Measurements from ENCODE around the gene TMIGD1. TPM values are rescaled to one million over a fixed set of nuclear protein-coding genes. Genes with fewer than 3 reads are reported as not detected.
"Not testable (repeated sequence)": the region's sequence is repeated elsewhere in the genome, so short reads cannot be mapped to it uniquely, and the experiment has no call there.

TMIGD1 gene
- total and polyA plus RNA-seq, 4 donors: not detected

DNA sequence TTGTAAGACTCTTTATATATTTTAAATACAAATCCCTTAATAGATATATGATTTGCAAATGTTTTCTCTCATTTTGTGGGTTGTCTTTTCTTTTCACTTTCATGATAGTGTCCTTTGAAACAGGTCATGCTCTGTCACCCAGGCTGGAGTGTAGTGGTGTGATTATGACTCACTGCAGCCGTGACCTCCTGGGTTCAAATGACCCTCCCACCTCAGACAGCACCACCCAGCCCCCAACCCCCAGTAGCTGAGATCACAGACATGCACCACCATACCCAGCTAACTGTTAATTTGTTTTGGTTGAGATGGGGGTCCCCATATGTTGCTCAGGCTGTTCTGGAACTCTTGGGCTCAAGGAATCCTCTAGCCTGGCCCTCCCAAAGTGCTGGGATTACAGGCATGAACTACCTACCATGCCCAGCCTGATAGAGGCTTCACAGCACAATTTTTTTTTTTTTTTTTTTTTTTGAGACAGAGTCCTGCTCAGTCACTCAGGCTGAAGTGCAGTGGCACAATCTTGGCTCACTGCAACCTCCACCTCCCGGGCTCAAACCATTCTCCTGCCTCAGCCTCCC, 18.5 kb upstream of the TMIGD1 start:
- ATAC-seq (ENCODE audit: insufficient read depth, low FRiP score): no peak
- H3K4me3 ChIP-seq: no peak overlapping the region
- H3K36me3 ChIP-seq (ENCODE audit: control insufficient read depth in 4 of 4, insufficient read depth in 4 of 4, low read length in 4 of 4): no peaks in the 10 kb centered on the region
- no peak for TF ChIP-seq CTCF (IDR thresholded peaks at IDR 0.05; ENCODE audit: control extremely low read depth, extremely low read depth)
- H3K27ac ChIP-seq (ENCODE audit: low read depth in 1 of 2, low read length in 1 of 2): no peak overlapping the region
- no peaks in the 10 kb centered on the region for H3K27me3 ChIP-seq (ENCODE audit: control insufficient read depth in 3 of 3, insufficient read depth in 3 of 3, low read length in 2 of 3)
- no peaks in the 10 kb centered on the region for H3K9me3 ChIP-seq (ENCODE audit: control insufficient read depth in 4 of 4, insufficient read depth in 3 of 4, low read length in 3 of 4)
- DNase-seq: no peak
- no peaks in the 10 kb centered on the region for H3K4me1 ChIP-seq (ENCODE audit: control insufficient read depth in 5 of 5, insufficient read depth in 5 of 5, low read length in 5 of 5)
- H3K9ac ChIP-seq (ENCODE audit: insufficient read depth in 1 of 2, low read length in 2 of 2): no peak overlapping the region
- WGBS, 2 donors: 65 to 75% methylated on average over 2 of the region's 2 CpGs

- Histone ChIP-seq H3K4me1 (ENCODE audit: control insufficient read depth in 5 of 5, insufficient read depth in 5 of 5, low read length in 5 of 5) (peaks cover 0 to 4% (median 0%) of the 10 kb centered on the region in 5 donors), H3K9ac (ENCODE audit: insufficient read depth in 1 of 2, low read length in 2 of 2) (no peak overlapping the region), H3K4me3 (no peak overlapping the region), H3K9me3 (ENCODE audit: control insufficient read depth in 4 of 4, insufficient read depth in 3 of 4, low read length in 3 of 4) (no peaks in the 10 kb centered on the region), H3K27ac (ENCODE audit: low read depth in 1 of 2, low read length in 1 of 2) (no peak overlapping the region), H3K27me3 (ENCODE audit: control insufficient read depth in 3 of 3, insufficient read depth in 3 of 3, low read length in 2 of 3) (no peaks in the 10 kb centered on the region), H3K36me3 (ENCODE audit: control insufficient read depth in 4 of 4, insufficient read depth in 4 of 4, low read length in 4 of 4) (no peaks in the 10 kb centered on the region)
- DNase-seq (no peak), ATAC-seq (ENCODE audit: insufficient read depth, low FRiP score) (no peak)
- TF ChIP-seq CTCF (IDR thresholded peaks at IDR 0.05; ENCODE audit: control extremely low read depth, extremely low read depth): no peak
- 38 to 72% methylated on average over 2 of the region's 2 CpGs for WGBS, 2 donors
Observed at GRCh38 chr17:30351735-30352134, 17.9 kb upstream of the TMIGD1 start.

DNA sequence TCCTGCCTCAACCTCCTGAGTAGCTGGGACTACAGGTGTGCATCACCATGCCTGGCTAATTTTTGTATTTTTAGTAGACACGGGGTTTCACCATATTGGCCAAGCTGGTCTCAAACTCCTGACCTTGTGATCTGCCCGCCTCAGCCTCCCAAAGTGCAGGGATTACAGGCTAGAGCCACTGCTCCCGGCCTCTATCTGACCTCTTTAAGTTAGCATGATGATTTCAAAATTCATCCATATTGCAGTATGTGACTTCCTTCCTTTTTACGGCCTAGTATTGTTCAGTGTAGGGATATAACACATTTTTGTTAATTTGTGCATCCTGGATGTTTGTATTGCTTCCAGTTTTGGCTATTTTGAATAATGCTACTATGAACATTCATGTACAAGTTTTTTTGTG, 17.4 kb upstream of the TMIGD1 start:
- H3K27ac ChIP-seq (ENCODE audit: low read depth in 1 of 2, low read length in 1 of 2); H3K9me3 ChIP-seq (ENCODE audit: control insufficient read depth in 4 of 4, insufficient read depth in 3 of 4, low read length in 3 of 4); H3K36me3 ChIP-seq (ENCODE audit: control insufficient read depth in 4 of 4, insufficient read depth in 4 of 4, low read length in 4 of 4); H3K27me3 ChIP-seq (ENCODE audit: control insufficient read depth in 3 of 3, insufficient read depth in 3 of 3, low read length in 2 of 3); H3K9ac ChIP-seq (ENCODE audit: insufficient read depth in 1 of 2, low read length in 2 of 2); H3K4me3 ChIP-seq; DNase-seq; H3K4me1 ChIP-seq (ENCODE audit: control insufficient read depth in 5 of 5, insufficient read depth in 5 of 5, low read length in 5 of 5): not testable (repeated sequence)
- WGBS, 2 donors: 45 to 69% methylated on average over 4 of the region's 4 CpGs
- peak; percentile 53 for ATAC-seq (ENCODE audit: insufficient read depth, low FRiP score)

DNA sequence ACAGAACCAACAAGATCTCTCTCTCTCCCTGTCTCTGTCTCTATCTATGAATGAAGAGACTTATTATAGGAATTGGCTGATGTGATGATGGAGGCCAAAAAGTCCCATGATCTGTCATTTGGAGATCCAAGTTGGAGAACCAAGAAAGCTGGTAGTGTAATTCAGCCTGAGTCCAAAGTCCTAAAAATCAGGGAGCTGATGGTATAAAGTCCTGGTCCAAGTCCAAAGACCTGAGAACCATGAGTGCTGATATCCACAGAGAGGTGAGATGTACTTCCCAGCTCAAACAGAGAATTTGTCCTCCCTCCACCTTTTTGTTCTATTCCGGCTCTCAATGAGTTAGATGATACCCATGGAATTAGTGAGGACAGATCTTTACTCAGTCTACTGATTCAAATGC, 15.4 kb upstream of the TMIGD1 start:
- H3K36me3 ChIP-seq (ENCODE audit: control insufficient read depth in 4 of 4, insufficient read depth in 4 of 4, low read length in 4 of 4): no peaks in the 10 kb centered on the region
- peaks cover 0 to 11% (median 7%) of the 10 kb centered on the region in 5 donors for H3K4me1 ChIP-seq (ENCODE audit: control insufficient read depth in 5 of 5, insufficient read depth in 5 of 5, low read length in 5 of 5)
- ATAC-seq (ENCODE audit: insufficient read depth, low FRiP score) (no peak), DNase-seq (no peak)
- H3K27me3 ChIP-seq (ENCODE audit: control insufficient read depth in 3 of 3, insufficient read depth in 3 of 3, low read length in 2 of 3): no peaks in the 10 kb centered on the region
- no peak for TF ChIP-seq CTCF (IDR thresholded peaks at IDR 0.05; ENCODE audit: control extremely low read depth, extremely low read depth)
- H3K4me3 ChIP-seq: no peak overlapping the region
- WGBS, 2 donors: 96 to 97% methylated on average over 1 of the region's 1 CpG
- no peak overlapping the region for H3K27ac ChIP-seq (ENCODE audit: low read depth in 1 of 2, low read length in 1 of 2)
- H3K9ac ChIP-seq (ENCODE audit: insufficient read depth in 1 of 2, low read length in 2 of 2): no peak overlapping the region
- no peaks in the 10 kb centered on the region for H3K9me3 ChIP-seq (ENCODE audit: control insufficient read depth in 4 of 4, insufficient read depth in 3 of 4, low read length in 3 of 4)
